ENCODE measurements around the gene SH2D3A. TPM values are rescaled to one million over a fixed set of nuclear protein-coding genes. Genes with fewer than 3 reads are reported as not detected.

The SH2D3A gene
- total RNA-seq, 1 experiment from 2014 or later: 0.18 TPM

GRCh38 chr19:6737873-6738786, 29.1 kb downstream of the SH2D3A start:
- peak; percentile 71 for DNase-seq (ENCODE audit: low read depth)

- DNase-seq (ENCODE audit: low read depth): peak; percentile 100
These were observed 29.9 kb downstream of the SH2D3A start, which contains the start of gene GPR108 for GRCh38 chr19:6737284-6737872. Gene GPR108 (minus strand): TSS chr19:6737580. CDS start chr19:6737576, 4 bp downstream.

- DNase-seq (ENCODE audit: low read depth): no peak
These were observed 30.3 kb downstream of the SH2D3A start for GRCh38 chr19:6736917-6737283.

GRCh38 chr19:6736169-6736916, 30.9 kb downstream of the SH2D3A start:
- DNase-seq (ENCODE audit: low read depth): peak; percentile 79

- DNase-seq (ENCODE audit: low read depth): no peak
These were observed 31.9 kb downstream of the SH2D3A start for GRCh38 chr19:6735181-6735911.

GRCh38 chr19:6734096-6734696, 33.0 kb downstream of the SH2D3A start:
- peak; percentile 25 for DNase-seq (ENCODE audit: low read depth)

- no peak for DNase-seq (ENCODE audit: low read depth)
These were observed 33.7 kb downstream of the SH2D3A start for GRCh38 chr19:6733338-6734095.

- no peak for DNase-seq (ENCODE audit: low read depth)
These were observed 34.4 kb downstream of the SH2D3A start for GRCh38 chr19:6732803-6733337.

GRCh38 chr19:6731822-6732221, 35.4 kb downstream of the SH2D3A start:
- no peak for DNase-seq (ENCODE audit: low read depth)

GRCh38 chr19:6730941-6731670, 36.1 kb downstream of the SH2D3A start:
- DNase-seq (ENCODE audit: low read depth): no peak

- DNase-seq (ENCODE audit: low read depth): no peak
These were observed 37.0 kb downstream of the SH2D3A start for GRCh38 chr19:6730153-6730804.

- DNase-seq (ENCODE audit: low read depth): no peak
These were observed 37.6 kb downstream of the SH2D3A start for GRCh38 chr19:6729573-6730152.

GRCh38 chr19:6728346-6728745, 38.9 kb downstream of the SH2D3A start:
- no peak for DNase-seq (ENCODE audit: low read depth)

GRCh38 chr19:6725513-6726231, 41.6 kb downstream of the SH2D3A start:
- no peak for DNase-seq (ENCODE audit: low read depth)

- no peak for DNase-seq (ENCODE audit: low read depth)
These were observed 42.4 kb downstream of the SH2D3A start for GRCh38 chr19:6724631-6725492.

- no peak for DNase-seq (ENCODE audit: low read depth)
These were observed 43.5 kb downstream of the SH2D3A start for GRCh38 chr19:6723738-6724137.
